Measurements from ENCODE around the gene RIBC2.

RIBC2 gene

DNA sequence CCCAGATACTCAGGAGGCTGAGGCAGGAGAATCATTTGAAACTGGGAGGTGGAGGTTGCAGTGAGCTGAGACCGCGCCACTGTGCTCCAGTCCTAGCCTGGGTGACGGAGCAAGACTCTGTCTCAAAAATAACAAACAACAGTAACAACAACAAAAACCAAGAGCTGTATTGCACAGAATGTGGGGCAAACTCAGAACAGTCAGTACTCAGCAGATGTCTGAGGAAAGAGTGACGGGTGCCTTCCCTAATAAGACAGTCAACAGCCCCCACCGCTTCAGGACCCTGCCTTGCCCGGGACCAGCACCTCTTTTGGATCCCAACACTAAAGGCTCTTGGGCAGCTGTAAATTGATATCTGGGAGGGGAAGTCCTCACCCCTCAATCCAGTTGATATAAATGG is 40.3 kb downstream of the RIBC2 start:
- ATAC-seq: no peak
- TF ChIP-seq ZNF565 (CRISPR knock-in tag; conservative IDR thresholded peaks at IDR 0.05; ENCODE audit: low read depth) (no peak), BACH2 (CRISPR knock-in tag; IDR thresholded peaks at IDR 0.05; ENCODE audit: borderline replicate concordance) (no peak), TCF4 (CRISPR knock-in tag; IDR thresholded peaks at IDR 0.05; ENCODE audit: borderline replicate concordance) (no peak), CSDC2 (CRISPR knock-in tag; IDR thresholded peaks at IDR 0.05) (no peak), ZNF8 (CRISPR knock-in tag; IDR thresholded peaks at IDR 0.05) (no peak), ESRRG (CRISPR knock-in tag; IDR thresholded peaks at IDR 0.05) (no peak), SNAI2 (CRISPR knock-in tag; IDR thresholded peaks at IDR 0.05) (no peak), ZFP30 (CRISPR knock-in tag; IDR thresholded peaks at IDR 0.05) (no peak)
- TF ChIP-seq, protein P1, sequence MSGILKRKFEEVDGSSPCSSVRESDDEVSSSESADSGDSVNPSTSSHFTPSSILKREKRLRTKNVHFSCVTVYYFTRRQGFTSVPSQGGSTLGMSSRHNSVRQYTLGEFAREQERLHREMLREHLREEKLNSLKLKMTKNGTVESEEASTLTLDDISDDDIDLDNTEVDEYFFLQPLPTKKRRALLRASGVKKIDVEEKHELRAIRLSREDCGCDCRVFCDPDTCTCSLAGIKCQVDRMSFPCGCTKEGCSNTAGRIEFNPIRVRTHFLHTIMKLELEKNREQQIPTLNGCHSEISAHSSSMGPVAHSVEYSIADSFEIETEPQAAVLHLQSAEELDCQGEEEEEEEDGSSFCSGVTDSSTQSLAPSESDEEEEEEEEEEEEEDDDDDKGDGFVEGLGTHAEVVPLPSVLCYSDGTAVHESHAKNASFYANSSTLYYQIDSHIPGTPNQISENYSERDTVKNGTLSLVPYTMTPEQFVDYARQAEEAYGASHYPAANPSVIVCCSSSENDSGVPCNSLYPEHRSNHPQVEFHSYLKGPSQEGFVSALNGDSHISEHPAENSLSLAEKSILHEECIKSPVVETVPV (CRISPR knock-in tag; IDR thresholded peaks at IDR 0.05): no peak
- TF ChIP-seq, protein P2, sequence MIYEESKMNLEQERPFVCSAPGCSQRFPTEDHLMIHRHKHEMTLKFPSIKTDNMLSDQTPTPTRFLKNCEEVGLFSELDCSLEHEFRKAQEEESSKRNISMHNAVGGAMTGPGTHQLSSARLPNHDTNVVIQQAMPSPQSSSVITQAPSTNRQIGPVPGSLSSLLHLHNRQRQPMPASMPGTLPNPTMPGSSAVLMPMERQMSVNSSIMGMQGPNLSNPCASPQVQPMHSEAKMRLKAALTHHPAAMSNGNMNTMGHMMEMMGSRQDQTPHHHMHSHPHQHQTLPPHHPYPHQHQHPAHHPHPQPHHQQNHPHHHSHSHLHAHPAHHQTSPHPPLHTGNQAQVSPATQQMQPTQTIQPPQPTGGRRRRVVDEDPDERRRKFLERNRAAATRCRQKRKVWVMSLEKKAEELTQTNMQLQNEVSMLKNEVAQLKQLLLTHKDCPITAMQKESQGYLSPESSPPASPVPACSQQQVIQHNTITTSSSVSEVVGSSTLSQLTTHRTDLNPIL (CRISPR knock-in tag; IDR thresholded peaks at IDR 0.05; ENCODE audit: low read depth): no peak

DNA sequence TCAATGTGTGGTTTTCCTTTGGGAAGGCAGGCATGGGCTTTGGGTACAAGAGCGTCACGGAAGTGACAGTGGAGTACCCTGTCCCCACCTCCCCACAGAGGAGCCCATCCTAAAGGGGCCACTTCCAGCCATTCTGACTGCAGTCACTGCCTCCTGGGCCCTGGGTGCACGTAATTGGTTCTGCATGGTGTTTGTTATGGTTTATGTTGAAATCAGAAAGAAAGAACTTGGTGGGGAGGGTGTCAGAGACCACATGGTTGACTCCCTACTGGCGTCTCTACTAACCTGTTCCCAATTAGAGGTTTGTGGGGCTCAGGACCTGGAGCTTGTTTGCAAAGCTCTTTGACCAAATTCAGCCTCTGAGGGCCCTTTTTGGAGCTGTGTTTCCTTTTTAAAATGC is 40.8 kb downstream of the RIBC2 start:
- ATAC-seq: no peak
- TF ChIP-seq GLIS3 (CRISPR knock-in tag; IDR thresholded peaks at IDR 0.05) (no peak), TCF4 (CRISPR knock-in tag; IDR thresholded peaks at IDR 0.05; ENCODE audit: borderline replicate concordance) (no peak), ZFP30 (CRISPR knock-in tag; IDR thresholded peaks at IDR 0.05) (no peak), ISL1 (CRISPR knock-in tag; IDR thresholded peaks at IDR 0.05) (no peak), ARNTL (CRISPR knock-in tag; IDR thresholded peaks at IDR 0.05; ENCODE audit: borderline replicate concordance, low read depth) (no peak), ZC3H10 (CRISPR knock-in tag; IDR thresholded peaks at IDR 0.05) (no peak), ESRRG (CRISPR knock-in tag; IDR thresholded peaks at IDR 0.05) (no peak), ZNF70 (CRISPR knock-in tag; IDR thresholded peaks at IDR 0.05) (no peak), ZNF8 (CRISPR knock-in tag; IDR thresholded peaks at IDR 0.05) (no peak), ZNF565 (CRISPR knock-in tag; conservative IDR thresholded peaks at IDR 0.05; ENCODE audit: low read depth) (no peak), ZFP3 (CRISPR knock-in tag; IDR thresholded peaks at IDR 0.05) (no peak), PPARA (CRISPR knock-in tag; IDR thresholded peaks at IDR 0.05; ENCODE audit: borderline replicate concordance) (no peak), RARB (CRISPR knock-in tag; IDR thresholded peaks at IDR 0.05) (no peak), TOX (CRISPR knock-in tag; IDR thresholded peaks at IDR 0.05; ENCODE audit: borderline replicate concordance) (no peak), CSDC2 (CRISPR knock-in tag; IDR thresholded peaks at IDR 0.05) (no peak), BACH2 (CRISPR knock-in tag; IDR thresholded peaks at IDR 0.05; ENCODE audit: borderline replicate concordance) (no peak)
- TF ChIP-seq, protein P3, sequence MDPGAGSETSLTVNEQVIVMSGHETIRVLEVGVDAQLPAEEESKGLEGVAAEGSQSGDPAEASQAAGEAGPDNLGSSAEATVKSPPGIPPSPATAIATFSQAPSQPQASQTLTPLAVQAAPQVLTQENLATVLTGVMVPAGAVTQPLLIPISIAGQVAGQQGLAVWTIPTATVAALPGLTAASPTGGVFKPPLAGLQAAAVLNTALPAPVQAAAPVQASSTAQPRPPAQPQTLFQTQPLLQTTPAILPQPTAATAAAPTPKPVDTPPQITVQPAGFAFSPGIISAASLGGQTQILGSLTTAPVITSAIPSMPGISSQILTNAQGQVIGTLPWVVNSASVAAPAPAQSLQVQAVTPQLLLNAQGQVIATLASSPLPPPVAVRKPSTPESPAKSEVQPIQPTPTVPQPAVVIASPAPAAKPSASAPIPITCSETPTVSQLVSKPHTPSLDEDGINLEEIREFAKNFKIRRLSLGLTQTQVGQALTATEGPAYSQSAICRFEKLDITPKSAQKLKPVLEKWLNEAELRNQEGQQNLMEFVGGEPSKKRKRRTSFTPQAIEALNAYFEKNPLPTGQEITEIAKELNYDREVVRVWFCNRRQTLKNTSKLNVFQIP (CRISPR knock-in tag; IDR thresholded peaks at IDR 0.05; ENCODE audit: borderline replicate concordance, low read depth): no peak
- TF ChIP-seq, protein P2 (CRISPR knock-in tag; IDR thresholded peaks at IDR 0.05; ENCODE audit: low read depth): no peak
- TF ChIP-seq, protein P4, sequence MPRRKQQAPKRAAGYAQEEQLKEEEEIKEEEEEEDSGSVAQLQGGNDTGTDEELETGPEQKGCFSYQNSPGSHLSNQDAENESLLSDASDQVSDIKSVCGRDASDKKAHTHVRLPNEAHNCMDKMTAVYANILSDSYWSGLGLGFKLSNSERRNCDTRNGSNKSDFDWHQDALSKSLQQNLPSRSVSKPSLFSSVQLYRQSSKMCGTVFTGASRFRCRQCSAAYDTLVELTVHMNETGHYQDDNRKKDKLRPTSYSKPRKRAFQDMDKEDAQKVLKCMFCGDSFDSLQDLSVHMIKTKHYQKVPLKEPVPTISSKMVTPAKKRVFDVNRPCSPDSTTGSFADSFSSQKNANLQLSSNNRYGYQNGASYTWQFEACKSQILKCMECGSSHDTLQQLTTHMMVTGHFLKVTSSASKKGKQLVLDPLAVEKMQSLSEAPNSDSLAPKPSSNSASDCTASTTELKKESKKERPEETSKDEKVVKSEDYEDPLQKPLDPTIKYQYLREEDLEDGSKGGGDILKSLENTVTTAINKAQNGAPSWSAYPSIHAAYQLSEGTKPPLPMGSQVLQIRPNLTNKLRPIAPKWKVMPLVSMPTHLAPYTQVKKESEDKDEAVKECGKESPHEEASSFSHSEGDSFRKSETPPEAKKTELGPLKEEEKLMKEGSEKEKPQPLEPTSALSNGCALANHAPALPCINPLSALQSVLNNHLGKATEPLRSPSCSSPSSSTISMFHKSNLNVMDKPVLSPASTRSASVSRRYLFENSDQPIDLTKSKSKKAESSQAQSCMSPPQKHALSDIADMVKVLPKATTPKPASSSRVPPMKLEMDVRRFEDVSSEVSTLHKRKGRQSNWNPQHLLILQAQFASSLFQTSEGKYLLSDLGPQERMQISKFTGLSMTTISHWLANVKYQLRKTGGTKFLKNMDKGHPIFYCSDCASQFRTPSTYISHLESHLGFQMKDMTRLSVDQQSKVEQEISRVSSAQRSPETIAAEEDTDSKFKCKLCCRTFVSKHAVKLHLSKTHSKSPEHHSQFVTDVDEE (CRISPR knock-in tag; IDR thresholded peaks at IDR 0.05): no peak

DNA sequence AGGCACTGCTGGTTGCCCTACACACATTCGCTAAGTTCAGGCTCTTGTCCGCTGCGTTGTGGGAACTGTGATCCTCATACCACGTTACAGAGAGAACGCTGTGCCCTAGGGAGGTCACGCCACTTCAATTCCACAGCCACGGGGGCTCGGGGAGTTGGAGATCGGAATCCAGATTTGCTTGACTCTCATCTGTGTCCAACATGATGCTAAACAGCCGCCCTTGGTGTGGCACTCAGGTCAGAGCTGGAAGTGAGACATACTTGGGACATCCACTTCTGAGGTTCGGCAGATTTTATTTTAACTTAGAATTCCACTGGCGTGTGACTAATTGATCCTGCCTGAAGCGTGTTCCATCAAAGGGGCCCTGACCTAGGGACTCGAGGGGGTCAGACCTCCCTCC is 41.7 kb downstream of the RIBC2 start:
- TF ChIP-seq ISL1 (CRISPR knock-in tag; IDR thresholded peaks at IDR 0.05) (no peak), CSDC2 (CRISPR knock-in tag; IDR thresholded peaks at IDR 0.05) (no peak), TCF4 (CRISPR knock-in tag; IDR thresholded peaks at IDR 0.05; ENCODE audit: borderline replicate concordance) (no peak), ZC3H10 (CRISPR knock-in tag; IDR thresholded peaks at IDR 0.05) (no peak), ESRRG (CRISPR knock-in tag; IDR thresholded peaks at IDR 0.05) (no peak), BACH2 (CRISPR knock-in tag; IDR thresholded peaks at IDR 0.05; ENCODE audit: borderline replicate concordance) (no peak), OSR1 (CRISPR knock-in tag; IDR thresholded peaks at IDR 0.05) (no peak)
- TF ChIP-seq, protein P4 (CRISPR knock-in tag; IDR thresholded peaks at IDR 0.05): no peak
- TF ChIP-seq, protein P5, sequence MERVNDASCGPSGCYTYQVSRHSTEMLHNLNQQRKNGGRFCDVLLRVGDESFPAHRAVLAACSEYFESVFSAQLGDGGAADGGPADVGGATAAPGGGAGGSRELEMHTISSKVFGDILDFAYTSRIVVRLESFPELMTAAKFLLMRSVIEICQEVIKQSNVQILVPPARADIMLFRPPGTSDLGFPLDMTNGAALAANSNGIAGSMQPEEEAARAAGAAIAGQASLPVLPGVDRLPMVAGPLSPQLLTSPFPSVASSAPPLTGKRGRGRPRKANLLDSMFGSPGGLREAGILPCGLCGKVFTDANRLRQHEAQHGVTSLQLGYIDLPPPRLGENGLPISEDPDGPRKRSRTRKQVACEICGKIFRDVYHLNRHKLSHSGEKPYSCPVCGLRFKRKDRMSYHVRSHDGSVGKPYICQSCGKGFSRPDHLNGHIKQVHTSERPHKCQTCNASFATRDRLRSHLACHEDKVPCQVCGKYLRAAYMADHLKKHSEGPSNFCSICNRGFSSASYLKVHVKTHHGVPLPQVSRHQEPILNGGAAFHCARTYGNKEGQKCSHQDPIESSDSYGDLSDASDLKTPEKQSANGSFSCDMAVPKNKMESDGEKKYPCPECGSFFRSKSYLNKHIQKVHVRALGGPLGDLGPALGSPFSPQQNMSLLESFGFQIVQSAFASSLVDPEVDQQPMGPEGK (CRISPR knock-in tag; IDR thresholded peaks at IDR 0.05; ENCODE audit: borderline replicate concordance): no peak
- ATAC-seq: no peak
